NCI-H69 (cell line): ENCODE data around the gene CYP4A22.
A peak's percentile ranks its signal among the peaks of the same experiment; 100 is the strongest.
"Not testable (repeated sequence)": the region's sequence is repeated elsewhere in the genome, so short reads cannot be mapped to it uniquely, and the experiment has no call there.

ENCODE experiments used
- DNase-seq: peaks from one replicate; lab custom pipeline; 2025; lab: John Stamatoyannopoulos, UW

CYP4A22 gene

GRCh38 chr1:47186267-47187185 lies 49.3 kb downstream of the CYP4A22 start:
- DNase-seq = no peak

GRCh38 chr1:47187231-47187925 lies 50.1 kb downstream of the CYP4A22 start:
- no peak for DNase-seq

- DNase-seq = no peak
Measured at GRCh38 chr1:47187926-47188250, 50.6 kb downstream of the CYP4A22 start.

- DNase-seq = no peak
Measured at GRCh38 chr1:47188791-47189785, 51.8 kb downstream of the CYP4A22 start.

GRCh38 chr1:47189844-47190508 lies 52.7 kb downstream of the CYP4A22 start, which contains the start of gene PDZK1IP1:
Gene PDZK1IP1, minus strand, starts transcription at chr1:47190036. Its CDS starts 104 bp downstream, at chr1:47189932.
- no peak for DNase-seq

GRCh38 chr1:47190509-47190855 lies 53.2 kb downstream of the CYP4A22 start:
- DNase-seq = no peak

- DNase-seq = no peak
Measured at GRCh38 chr1:47190857-47191256, 53.6 kb downstream of the CYP4A22 start.

GRCh38 chr1:47191940-47192457 lies 54.8 kb downstream of the CYP4A22 start:
- DNase-seq = no peak

GRCh38 chr1:47192458-47193384 lies 55.5 kb downstream of the CYP4A22 start:
- peak; percentile 55 for DNase-seq

GRCh38 chr1:47193496-47193895 lies 56.3 kb downstream of the CYP4A22 start:
- DNase-seq = not testable (repeated sequence)

- DNase-seq = no peak
Measured at GRCh38 chr1:47194311-47194710, 57.1 kb downstream of the CYP4A22 start.

- not testable (repeated sequence) for DNase-seq
Measured at GRCh38 chr1:47195981-47196380, 58.7 kb downstream of the CYP4A22 start.

- DNase-seq = no peak
Measured at GRCh38 chr1:47196622-47197021, 59.4 kb downstream of the CYP4A22 start.

- DNase-seq = no peak
Measured at GRCh38 chr1:47198214-47198613, 61.0 kb downstream of the CYP4A22 start.
